Measurements from ENCODE around the gene POLR3H.

GRCh38 chr22:41511521-41511968 lies 32.7 kb downstream of the POLR3H start:
- TF ChIP-seq EP300 (IDR thresholded peaks at IDR 0.05) = no peak
- TF ChIP-seq POLR2A (IDR thresholded peaks at IDR 0.05; ENCODE audit: low read depth) = no peak
- TF ChIP-seq, protein P1, sequence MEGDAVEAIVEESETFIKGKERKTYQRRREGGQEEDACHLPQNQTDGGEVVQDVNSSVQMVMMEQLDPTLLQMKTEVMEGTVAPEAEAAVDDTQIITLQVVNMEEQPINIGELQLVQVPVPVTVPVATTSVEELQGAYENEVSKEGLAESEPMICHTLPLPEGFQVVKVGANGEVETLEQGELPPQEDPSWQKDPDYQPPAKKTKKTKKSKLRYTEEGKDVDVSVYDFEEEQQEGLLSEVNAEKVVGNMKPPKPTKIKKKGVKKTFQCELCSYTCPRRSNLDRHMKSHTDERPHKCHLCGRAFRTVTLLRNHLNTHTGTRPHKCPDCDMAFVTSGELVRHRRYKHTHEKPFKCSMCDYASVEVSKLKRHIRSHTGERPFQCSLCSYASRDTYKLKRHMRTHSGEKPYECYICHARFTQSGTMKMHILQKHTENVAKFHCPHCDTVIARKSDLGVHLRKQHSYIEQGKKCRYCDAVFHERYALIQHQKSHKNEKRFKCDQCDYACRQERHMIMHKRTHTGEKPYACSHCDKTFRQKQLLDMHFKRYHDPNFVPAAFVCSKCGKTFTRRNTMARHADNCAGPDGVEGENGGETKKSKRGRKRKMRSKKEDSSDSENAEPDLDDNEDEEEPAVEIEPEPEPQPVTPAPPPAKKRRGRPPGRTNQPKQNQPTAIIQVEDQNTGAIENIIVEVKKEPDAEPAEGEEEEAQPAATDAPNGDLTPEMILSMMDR (IDR thresholded peaks at IDR 0.05) = no peak
- TF ChIP-seq POLR2AphosphoS5 (IDR thresholded peaks at IDR 0.05) = peak in 1 of 2 donors; percentile 30
